Measurements from ENCODE around the gene IL31.

DNA sequence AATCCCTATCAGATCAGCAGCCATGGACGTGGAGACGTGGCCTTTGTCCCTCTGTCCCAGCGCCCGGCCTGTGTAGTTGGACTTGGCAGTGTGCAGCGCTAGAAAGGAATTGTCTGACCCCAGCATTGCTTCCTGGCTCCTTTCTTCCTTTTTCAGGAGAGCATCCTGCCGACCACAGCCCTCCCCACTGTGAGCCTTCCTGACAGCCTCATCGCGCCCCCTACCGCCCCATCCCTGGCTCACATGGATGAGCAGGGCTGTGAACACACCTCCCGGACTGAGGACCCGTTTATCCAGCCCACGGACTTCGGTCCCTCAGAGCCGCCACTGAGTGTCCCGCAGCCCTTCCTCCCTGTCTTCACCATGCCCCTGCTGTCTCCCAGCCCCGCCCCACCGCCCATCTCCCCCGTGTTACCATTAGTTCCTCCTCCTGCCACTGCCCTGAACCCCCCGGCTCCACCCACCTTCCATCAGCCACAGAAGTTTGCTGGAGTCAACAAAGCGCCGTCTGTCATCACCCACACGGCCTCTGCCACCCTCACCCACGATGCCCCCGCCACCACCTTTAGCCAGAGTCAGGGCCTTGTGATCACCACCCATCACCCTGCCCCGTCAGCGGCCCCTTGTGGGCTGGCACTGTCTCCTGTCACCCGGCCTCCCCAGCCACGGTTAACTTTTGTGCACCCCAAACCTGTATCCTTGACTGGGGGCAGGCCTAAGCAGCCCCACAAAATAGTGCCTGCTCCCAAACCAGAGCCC is 40.6 kb downstream of the IL31 start:
- TF ChIP-seq CTCF (IDR thresholded peaks at IDR 0.05) (no peak), POLR2A (IDR thresholded peaks at IDR 0.05) (no peak), POLR2AphosphoS5 (IDR thresholded peaks at IDR 0.05; ENCODE audit: insufficient read depth in 1 of 2, low read depth in 1 of 2) (no peak)
